Measurements from ENCODE around the gene DDB1. TPM values are rescaled to one million over a fixed set of nuclear protein-coding genes. Genes with fewer than 3 reads are reported as not detected.
A peak's percentile ranks its signal among the peaks of the same experiment; 100 is the strongest.

The DDB1 gene
- total and polyA plus RNA-seq, 2 of the 13 experiments (the other 11 are each of a cell fraction or from before 2014, with no cell fraction given), result 217 to 266 TPM

DNA sequence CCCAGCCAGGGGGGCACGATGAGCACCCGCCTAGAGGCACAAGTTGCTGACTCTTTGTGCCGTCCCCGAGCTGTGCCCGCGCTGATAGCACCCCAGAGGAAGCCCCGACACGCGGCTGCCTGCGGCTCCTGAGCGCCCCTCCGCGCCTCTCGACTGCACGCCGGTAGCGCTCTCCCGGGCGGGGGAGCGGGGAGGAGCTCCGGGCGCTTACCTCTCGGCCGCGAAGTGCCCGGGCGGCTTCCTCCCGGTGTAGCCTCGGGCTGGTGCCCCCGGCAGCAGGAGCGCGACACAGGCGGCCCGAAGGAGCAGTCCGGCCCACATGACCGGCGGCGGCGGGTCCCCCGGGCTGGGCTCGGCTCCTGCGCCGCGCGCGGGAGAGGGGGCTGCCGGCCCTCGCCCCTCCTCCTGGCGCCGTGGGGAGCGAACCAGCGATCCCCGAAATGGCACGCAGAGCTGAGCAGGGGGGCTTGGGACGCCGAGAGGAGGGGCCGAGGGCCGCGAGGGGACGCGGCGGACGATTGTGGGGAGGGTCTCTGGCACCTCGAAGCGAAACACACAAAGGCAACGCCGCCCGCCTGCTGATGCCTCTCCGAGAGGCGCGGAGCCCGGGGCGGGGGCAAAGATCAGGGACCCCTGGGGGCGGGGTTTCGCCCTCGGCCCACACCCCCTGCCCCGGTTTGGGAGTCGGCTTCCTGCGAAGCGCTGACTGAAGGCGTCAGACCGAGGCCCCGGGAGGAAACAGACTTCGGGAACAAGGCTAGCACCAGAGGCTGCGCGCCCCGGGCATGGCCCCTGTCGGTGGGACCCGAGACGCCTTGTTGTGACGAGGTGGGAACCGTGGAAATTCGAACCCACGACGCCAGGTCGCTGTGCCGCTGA, 37.9 kb downstream of the DDB1 start, which contains the start of gene VWCE (continued):
- TF ChIP-seq, protein P1, sequence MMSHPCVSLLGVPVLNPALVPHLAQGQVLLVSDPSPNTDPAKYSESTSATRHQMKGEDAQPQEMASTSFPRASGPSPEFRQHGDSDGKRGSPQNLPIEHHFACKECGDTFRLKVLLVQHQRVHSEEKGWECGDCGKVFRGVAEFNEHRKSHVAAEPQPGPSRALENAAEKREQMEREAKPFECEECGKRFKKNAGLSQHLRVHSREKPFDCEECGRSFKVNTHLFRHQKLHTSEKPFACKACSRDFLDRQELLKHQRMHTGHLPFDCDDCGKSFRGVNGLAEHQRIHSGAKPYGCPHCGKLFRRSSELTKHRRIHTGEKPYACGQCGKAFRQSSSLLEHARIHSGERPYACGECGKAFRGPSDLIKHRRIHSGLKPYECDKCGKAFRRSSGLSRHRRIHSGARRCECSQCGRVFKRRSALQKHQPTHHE (CRISPR knock-in tag; IDR thresholded peaks at IDR 0.05; ENCODE audit: borderline replicate concordance), result peak; percentile 12; the same call in 1 of the 2 replicates
- TF ChIP-seq, protein P2, sequence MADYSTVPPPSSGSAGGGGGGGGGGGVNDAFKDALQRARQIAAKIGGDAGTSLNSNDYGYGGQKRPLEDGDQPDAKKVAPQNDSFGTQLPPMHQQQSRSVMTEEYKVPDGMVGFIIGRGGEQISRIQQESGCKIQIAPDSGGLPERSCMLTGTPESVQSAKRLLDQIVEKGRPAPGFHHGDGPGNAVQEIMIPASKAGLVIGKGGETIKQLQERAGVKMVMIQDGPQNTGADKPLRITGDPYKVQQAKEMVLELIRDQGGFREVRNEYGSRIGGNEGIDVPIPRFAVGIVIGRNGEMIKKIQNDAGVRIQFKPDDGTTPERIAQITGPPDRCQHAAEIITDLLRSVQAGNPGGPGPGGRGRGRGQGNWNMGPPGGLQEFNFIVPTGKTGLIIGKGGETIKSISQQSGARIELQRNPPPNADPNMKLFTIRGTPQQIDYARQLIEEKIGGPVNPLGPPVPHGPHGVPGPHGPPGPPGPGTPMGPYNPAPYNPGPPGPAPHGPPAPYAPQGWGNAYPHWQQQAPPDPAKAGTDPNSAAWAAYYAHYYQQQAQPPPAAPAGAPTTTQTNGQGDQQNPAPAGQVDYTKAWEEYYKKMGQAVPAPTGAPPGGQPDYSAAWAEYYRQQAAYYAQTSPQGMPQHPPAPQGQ (CRISPR knock-in tag; IDR thresholded peaks at IDR 0.05; ENCODE audit: borderline replicate concordance), result no peak
- TF ChIP-seq ZNF34 (CRISPR knock-in tag; IDR thresholded peaks at IDR 0.05; ENCODE audit: borderline replicate concordance), result no peak
- TF ChIP-seq CC2D1A (CRISPR knock-in tag; IDR thresholded peaks at IDR 0.05), result no peak
- TF ChIP-seq ELF1 (CRISPR knock-in tag; IDR thresholded peaks at IDR 0.05), result peak; percentile 16; the same call in 1 of the 2 replicates
- TF ChIP-seq WIZ (CRISPR knock-in tag; IDR thresholded peaks at IDR 0.05), result no peak
- TF ChIP-seq, protein P3, sequence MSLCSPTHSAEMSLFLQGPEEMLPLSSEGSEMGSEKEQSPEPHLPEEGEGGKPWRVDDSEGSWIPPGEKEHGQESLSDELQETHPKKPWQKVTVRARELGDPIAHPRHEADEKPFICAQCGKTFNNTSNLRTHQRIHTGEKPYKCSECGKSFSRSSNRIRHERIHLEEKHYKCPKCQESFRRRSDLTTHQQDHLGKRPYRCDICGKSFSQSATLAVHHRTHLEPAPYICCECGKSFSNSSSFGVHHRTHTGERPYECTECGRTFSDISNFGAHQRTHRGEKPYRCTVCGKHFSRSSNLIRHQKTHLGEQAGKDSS (CRISPR knock-in tag; IDR thresholded peaks at IDR 0.05; ENCODE audit: borderline replicate concordance, low read depth), result no peak; the same call in 1 of the 2 replicates
- TF ChIP-seq KLF16 (CRISPR knock-in tag; IDR thresholded peaks at IDR 0.05), result peak in 1 of 2 experiments; percentile 53; a peak in 1 of 4 replicates
- TF ChIP-seq MEIS2 (CRISPR knock-in tag; IDR thresholded peaks at IDR 0.05), result no peak
- TF ChIP-seq, protein P4, sequence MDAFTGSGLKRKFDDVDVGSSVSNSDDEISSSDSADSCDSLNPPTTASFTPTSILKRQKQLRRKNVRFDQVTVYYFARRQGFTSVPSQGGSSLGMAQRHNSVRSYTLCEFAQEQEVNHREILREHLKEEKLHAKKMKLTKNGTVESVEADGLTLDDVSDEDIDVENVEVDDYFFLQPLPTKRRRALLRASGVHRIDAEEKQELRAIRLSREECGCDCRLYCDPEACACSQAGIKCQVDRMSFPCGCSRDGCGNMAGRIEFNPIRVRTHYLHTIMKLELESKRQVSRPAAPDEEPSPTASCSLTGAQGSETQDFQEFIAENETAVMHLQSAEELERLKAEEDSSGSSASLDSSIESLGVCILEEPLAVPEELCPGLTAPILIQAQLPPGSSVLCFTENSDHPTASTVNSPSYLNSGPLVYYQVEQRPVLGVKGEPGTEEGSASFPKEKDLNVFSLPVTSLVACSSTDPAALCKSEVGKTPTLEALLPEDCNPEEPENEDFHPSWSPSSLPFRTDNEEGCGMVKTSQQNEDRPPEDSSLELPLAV (CRISPR knock-in tag; conservative IDR thresholded peaks at IDR 0.05; ENCODE audit: low read depth), result no peak; the same call in 1 of the 2 replicates
- TF ChIP-seq ETV6 (CRISPR knock-in tag; conservative IDR thresholded peaks at IDR 0.05), result no peak; the same call in 1 of the 2 replicates
- TF ChIP-seq HMG20B (CRISPR knock-in tag; conservative IDR thresholded peaks at IDR 0.05), result no peak
- TF ChIP-seq XBP1 (CRISPR knock-in tag; IDR thresholded peaks at IDR 0.05), result no peak; the same call in 1 of the 2 replicates
- peak; percentile 84 for TF ChIP-seq ZFX (CRISPR knock-in tag; IDR thresholded peaks at IDR 0.05; ENCODE audit: low read depth)
- TF ChIP-seq, protein P5, sequence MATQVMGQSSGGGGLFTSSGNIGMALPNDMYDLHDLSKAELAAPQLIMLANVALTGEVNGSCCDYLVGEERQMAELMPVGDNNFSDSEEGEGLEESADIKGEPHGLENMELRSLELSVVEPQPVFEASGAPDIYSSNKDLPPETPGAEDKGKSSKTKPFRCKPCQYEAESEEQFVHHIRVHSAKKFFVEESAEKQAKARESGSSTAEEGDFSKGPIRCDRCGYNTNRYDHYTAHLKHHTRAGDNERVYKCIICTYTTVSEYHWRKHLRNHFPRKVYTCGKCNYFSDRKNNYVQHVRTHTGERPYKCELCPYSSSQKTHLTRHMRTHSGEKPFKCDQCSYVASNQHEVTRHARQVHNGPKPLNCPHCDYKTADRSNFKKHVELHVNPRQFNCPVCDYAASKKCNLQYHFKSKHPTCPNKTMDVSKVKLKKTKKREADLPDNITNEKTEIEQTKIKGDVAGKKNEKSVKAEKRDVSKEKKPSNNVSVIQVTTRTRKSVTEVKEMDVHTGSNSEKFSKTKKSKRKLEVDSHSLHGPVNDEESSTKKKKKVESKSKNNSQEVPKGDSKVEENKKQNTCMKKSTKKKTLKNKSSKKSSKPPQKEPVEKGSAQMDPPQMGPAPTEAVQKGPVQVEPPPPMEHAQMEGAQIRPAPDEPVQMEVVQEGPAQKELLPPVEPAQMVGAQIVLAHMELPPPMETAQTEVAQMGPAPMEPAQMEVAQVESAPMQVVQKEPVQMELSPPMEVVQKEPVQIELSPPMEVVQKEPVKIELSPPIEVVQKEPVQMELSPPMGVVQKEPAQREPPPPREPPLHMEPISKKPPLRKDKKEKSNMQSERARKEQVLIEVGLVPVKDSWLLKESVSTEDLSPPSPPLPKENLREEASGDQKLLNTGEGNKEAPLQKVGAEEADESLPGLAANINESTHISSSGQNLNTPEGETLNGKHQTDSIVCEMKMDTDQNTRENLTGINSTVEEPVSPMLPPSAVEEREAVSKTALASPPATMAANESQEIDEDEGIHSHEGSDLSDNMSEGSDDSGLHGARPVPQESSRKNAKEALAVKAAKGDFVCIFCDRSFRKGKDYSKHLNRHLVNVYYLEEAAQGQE (IDR thresholded peaks at IDR 0.05; ENCODE audit: borderline replicate concordance in 1 of 2, low read depth in 1 of 2, low read length in 2 of 2), result peak in 1 of 2 experiments; percentile 25; a peak in 1 of 4 replicates
- TF ChIP-seq, protein P6, sequence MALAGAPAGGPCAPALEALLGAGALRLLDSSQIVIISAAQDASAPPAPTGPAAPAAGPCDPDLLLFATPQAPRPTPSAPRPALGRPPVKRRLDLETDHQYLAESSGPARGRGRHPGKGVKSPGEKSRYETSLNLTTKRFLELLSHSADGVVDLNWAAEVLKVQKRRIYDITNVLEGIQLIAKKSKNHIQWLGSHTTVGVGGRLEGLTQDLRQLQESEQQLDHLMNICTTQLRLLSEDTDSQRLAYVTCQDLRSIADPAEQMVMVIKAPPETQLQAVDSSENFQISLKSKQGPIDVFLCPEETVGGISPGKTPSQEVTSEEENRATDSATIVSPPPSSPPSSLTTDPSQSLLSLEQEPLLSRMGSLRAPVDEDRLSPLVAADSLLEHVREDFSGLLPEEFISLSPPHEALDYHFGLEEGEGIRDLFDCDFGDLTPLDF (CRISPR knock-in tag; IDR thresholded peaks at IDR 0.05), result peak; percentile 76
